BE2C (cell line): ENCODE results near the gene OLFML2A.

ENCODE experiments used
- DNase-seq: peaks from one replicate; pipeline ENCODE4 v3.0.0-alpha.2; 2020
- H3K27me3 ChIP-seq: fragments of 250-450 bp; sonication (Bioruptor Pico); 2 replicates; pipeline ENCODE4 v1.5.1; 2020; ENCODE audit warnings: mild to moderate bottlenecking
- H3K36me3 ChIP-seq: fragments of 250-450 bp; sonication (Bioruptor Pico); 2 replicates; pipeline ENCODE4 v1.5.1; 2020; ENCODE audit warnings: mild to moderate bottlenecking
- H3K4me1 ChIP-seq: fragments of 250-450 bp; sonication (Bioruptor Pico); 2 replicates; pipeline ENCODE4 v1.5.1; 2020
- H3K4me3 ChIP-seq: 2 replicates; pipeline ENCODE4 v1.5.1; 2011; ENCODE audit warnings: low read depth, low read length
- H3K9me3 ChIP-seq: fragments of 250-450 bp; sonication (Bioruptor Pico); 2 replicates; pipeline ENCODE4 v1.5.1; 2020
- CTCF ChIP-seq: IDR thresholded peaks from 2 replicates; pipeline ENCODE4 v1.5.1; 2012; ENCODE audit warnings: mild to moderate bottlenecking, low read depth, low read length

The OLFML2A gene

DNA sequence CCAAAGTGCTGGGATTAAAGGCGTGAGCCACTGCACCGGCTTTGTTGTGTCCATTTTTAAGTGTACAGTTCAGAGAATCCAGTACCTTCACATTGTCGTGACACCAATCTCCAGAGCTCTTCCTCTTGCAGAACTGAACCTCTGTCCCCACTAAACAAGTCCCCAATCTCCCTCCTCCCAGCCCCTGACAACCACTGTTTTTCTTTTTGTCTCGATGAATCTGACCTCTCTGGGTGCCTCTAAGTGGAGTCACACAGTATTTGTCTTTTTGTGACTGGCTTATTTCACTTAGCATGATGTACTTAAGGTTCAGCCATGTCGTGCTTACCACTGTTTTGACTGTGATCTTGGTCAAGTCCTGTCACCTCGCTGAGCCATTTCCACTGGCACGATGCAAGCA lies 77.9 kb downstream of the OLFML2A start:
- peaks cover 32% of the 10 kb centered on the region for H3K36me3 ChIP-seq
- no peak for DNase-seq
- TF ChIP-seq CTCF: no peak
- H3K4me3 ChIP-seq: no peak overlapping the region
- no peaks in the 10 kb centered on the region; the same call in 1 of the 2 replicates for H3K27me3 ChIP-seq
- no peaks in the 10 kb centered on the region; the same call in 1 of the 2 replicates for H3K4me1 ChIP-seq
- no peaks in the 10 kb centered on the region for H3K9me3 ChIP-seq

GRCh38 chr9:124855566-124855943 lies 78.6 kb downstream of the OLFML2A start:
- H3K36me3 ChIP-seq: peaks cover 39% of the 10 kb centered on the region
- H3K9me3 ChIP-seq: no peaks in the 10 kb centered on the region
- DNase-seq: no peak
- H3K27me3 ChIP-seq: no peaks in the 10 kb centered on the region; the same call in 1 of the 2 replicates
- H3K4me1 ChIP-seq: no peaks in the 10 kb centered on the region; the same call in 1 of the 2 replicates
- H3K4me3 ChIP-seq: no peak overlapping the region
- no peak for TF ChIP-seq CTCF

DNA sequence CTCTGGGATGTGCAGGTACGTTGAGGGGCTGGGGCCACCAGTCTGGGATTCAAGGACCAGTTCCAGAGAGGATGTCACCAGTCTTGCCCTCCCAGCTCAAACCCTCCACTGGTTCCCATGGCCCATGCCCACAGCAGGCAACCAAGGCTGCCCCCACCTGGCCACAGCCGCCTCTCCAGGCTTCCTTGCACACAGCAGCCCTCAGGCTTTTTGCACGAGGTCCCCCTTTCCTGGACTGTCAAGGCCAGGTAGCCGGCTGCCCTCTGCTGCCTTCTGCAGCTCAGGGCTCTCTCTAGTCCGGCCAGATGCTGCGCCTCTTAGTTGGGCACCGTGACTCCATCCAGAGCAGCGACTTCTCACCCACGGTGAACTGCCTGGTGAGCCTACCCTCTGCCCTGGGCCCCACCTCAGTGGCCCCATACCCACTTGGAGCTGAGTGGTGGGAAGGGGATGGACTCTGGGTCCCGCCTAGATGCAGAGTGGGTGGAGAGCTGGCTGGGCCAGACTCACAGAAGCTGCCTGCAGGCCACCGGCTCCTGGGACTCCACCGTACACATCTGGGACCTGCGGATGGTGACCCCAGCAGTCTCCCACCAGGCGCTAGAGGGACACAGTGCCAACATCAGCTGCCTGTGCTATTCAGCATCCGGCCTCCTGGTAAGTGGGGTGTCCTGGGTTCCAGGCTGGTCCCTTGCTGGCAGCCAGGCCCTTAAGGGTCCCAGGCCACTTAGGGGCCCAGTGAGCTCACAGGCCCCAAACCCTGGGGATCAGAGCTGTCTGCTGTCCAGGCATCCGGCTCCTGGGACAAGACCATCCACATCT lies 79.2 kb downstream of the OLFML2A start:
- H3K27me3 ChIP-seq: no peaks in the 10 kb centered on the region; the same call in 1 of the 2 replicates
- DNase-seq: peak; percentile 78
- H3K4me1 ChIP-seq: no peaks in the 10 kb centered on the region; the same call in 1 of the 2 replicates
- H3K9me3 ChIP-seq: no peaks in the 10 kb centered on the region
- no peak overlapping the region for H3K4me3 ChIP-seq
- H3K36me3 ChIP-seq: peaks cover 45% of the 10 kb centered on the region
- TF ChIP-seq CTCF: peak; percentile 55

- H3K36me3 ChIP-seq: peaks cover 49% of the 10 kb centered on the region
- no peaks in the 10 kb centered on the region; the same call in 1 of the 2 replicates for H3K27me3 ChIP-seq
- no peak for TF ChIP-seq CTCF
- no peaks in the 10 kb centered on the region for H3K9me3 ChIP-seq
- no peak for DNase-seq
- no peak overlapping the region for H3K4me3 ChIP-seq
- no peaks in the 10 kb centered on the region; the same call in 1 of the 2 replicates for H3K4me1 ChIP-seq
These were observed 80.7 kb downstream of the OLFML2A start for GRCh38 chr9:124857533-124858162.

- H3K27me3 ChIP-seq: no peaks in the 10 kb centered on the region
- no peak overlapping the region for H3K4me3 ChIP-seq
- H3K4me1 ChIP-seq: no peaks in the 10 kb centered on the region
- no peak for TF ChIP-seq CTCF
- no peak for DNase-seq
- peaks cover 49% of the 10 kb centered on the region for H3K36me3 ChIP-seq
- H3K9me3 ChIP-seq: no peaks in the 10 kb centered on the region
These were observed 81.6 kb downstream of the OLFML2A start for GRCh38 chr9:124858330-124859046.
